KMS-11 (cell line): ENCODE results near the gene GALNT3.

Experiments used
- H2AFZ ChIP-seq: fragments of 200-600 bp; sonication (generic); 2 replicates; pipeline ENCODE4 v1.6.1; 2016; ENCODE audit warnings: antibody characterized with exemption, mixed run types, low read depth
- H3K27ac ChIP-seq: fragments of 200-600 bp; sonication (generic); 2 replicates; pipeline ENCODE4 v1.6.1; 2016; ENCODE audit warnings: mild to moderate bottlenecking, mixed run types
- H3K27me3 ChIP-seq: fragments of 200-600 bp; sonication (generic); 2 replicates; pipeline ENCODE4 v1.6.1; 2017; ENCODE audit warnings: mild to moderate bottlenecking, low read depth, mixed run types, moderate library complexity; ENCODE audit not compliant: insufficient read depth
- H3K36me3 ChIP-seq: fragments of 200-600 bp; sonication (generic); 2 replicates; pipeline ENCODE4 v1.6.1; 2017; ENCODE audit warnings: mild to moderate bottlenecking, mixed run types; ENCODE audit not compliant: insufficient read depth
- H3K4me1 ChIP-seq: fragments of 200-600 bp; sonication (generic); 2 replicates; pipeline ENCODE4 v1.6.1; 2016; ENCODE audit warnings: mild to moderate bottlenecking, low read depth, mixed run types; ENCODE audit not compliant: poor library complexity, severe bottlenecking
- H3K4me2 ChIP-seq: fragments of 200-600 bp; sonication (generic); 2 replicates; pipeline ENCODE4 v1.7.0; 2016; ENCODE audit warnings: mild to moderate bottlenecking, mixed run types
- H3K4me3 ChIP-seq: fragments of 200-600 bp; sonication (generic); IDR thresholded peaks from 2 replicates; pipeline ENCODE4 v1.6.1; 2017; ENCODE audit warnings: low read depth, low read length, mixed read lengths; ENCODE audit not compliant: insufficient read depth
- H3K79me2 ChIP-seq: fragments of 200-600 bp; sonication (generic); 2 replicates; pipeline ENCODE4 v1.6.1; 2016; ENCODE audit warnings: low read depth, mixed run types; ENCODE audit not compliant: insufficient read depth
- H3K9ac ChIP-seq: fragments of 200-600 bp; sonication (generic); 2 replicates; pipeline ENCODE4 v1.6.1; 2016; ENCODE audit warnings: mild to moderate bottlenecking, mixed run types
- H4K20me1 ChIP-seq: fragments of 200-600 bp; sonication (generic); 2 replicates; pipeline ENCODE4 v1.6.1; 2016; ENCODE audit warnings: mild to moderate bottlenecking, mixed run types; ENCODE audit not compliant: insufficient read depth
- CTCF ChIP-seq: fragments of 200-600 bp; sonication (generic); conservative IDR thresholded peaks from 2 replicates; pipeline ENCODE4 v1.6.1; 2017; ENCODE audit warnings: low read depth, mild to moderate bottlenecking, antibody characterized with exemption, low read length, moderate library complexity, mixed read lengths

The GALNT3 gene

GRCh38 chr2:165804719-165805118 is 10.7 kb upstream of the GALNT3 start:
- H3K36me3 ChIP-seq: no peaks in the 10 kb centered on the region
- no peak overlapping the region for H3K4me2 ChIP-seq

DNA sequence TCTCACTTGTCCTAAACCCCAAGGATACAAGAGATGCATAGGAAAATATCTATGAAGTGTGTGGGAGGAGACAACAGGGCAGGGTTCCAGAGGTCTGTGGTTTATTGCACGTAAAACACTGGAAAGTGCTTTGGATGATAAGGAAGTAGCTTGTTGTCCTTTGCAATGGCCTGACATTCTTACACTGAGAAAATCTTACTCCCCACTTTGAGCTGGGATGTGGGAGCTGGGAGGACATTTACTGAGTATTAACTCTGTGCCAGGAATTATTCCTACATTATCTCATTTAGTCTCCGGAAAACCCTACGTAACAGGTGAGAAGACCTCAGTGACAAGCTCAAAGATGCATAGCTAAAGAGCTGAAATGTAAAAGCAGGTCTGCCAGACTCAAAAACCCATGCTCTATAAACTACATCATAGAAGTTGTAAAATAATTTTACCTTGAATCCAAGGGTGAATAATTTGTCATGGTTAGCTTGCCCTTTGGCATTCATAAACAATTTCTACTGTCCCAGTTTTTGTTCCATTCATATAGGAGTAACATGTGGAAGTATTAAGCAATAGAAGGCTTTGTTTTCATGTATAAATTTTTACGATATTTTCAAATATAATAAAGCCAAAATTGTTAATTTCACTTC is 9.2 kb upstream of the GALNT3 start:
- H3K4me3 ChIP-seq: no peak overlapping the region
- no peaks in the 10 kb centered on the region for H3K79me2 ChIP-seq
- H3K4me2 ChIP-seq: no peak overlapping the region
- no peak overlapping the region for H3K9ac ChIP-seq
- no peak overlapping the region for H2AFZ ChIP-seq
- no peaks in the 10 kb centered on the region for H4K20me1 ChIP-seq
- H3K27me3 ChIP-seq: no peaks in the 10 kb centered on the region
- TF ChIP-seq CTCF: no peak
- no peaks in the 10 kb centered on the region for H3K36me3 ChIP-seq
- H3K4me1 ChIP-seq: no peaks in the 10 kb centered on the region
- no peak overlapping the region for H3K27ac ChIP-seq

More at GRCh38 chr2:165804719-165805118, 10.7 kb upstream of the GALNT3 start:
- H3K4me1 ChIP-seq: no peaks in the 10 kb centered on the region
- no peak overlapping the region for H3K27ac ChIP-seq
- H3K9ac ChIP-seq: no peak overlapping the region
- H4K20me1 ChIP-seq: no peaks in the 10 kb centered on the region
- H2AFZ ChIP-seq: no peak overlapping the region
- no peak for TF ChIP-seq CTCF
- H3K79me2 ChIP-seq: no peaks in the 10 kb centered on the region
- no peak overlapping the region for H3K4me3 ChIP-seq
- no peaks in the 10 kb centered on the region for H3K27me3 ChIP-seq

GRCh38 chr2:165801176-165801575 is 7.1 kb upstream of the GALNT3 start:
- Histone ChIP-seq H3K27ac (no peak overlapping the region), H3K9ac (no peak overlapping the region), H3K4me2 (no peak overlapping the region), H2AFZ (no peak overlapping the region), H3K4me1 (no peaks in the 10 kb centered on the region), H3K79me2 (no peaks in the 10 kb centered on the region), H3K36me3 (no peaks in the 10 kb centered on the region), H4K20me1 (no peaks in the 10 kb centered on the region), H3K27me3 (no peaks in the 10 kb centered on the region), H3K4me3 (no peak overlapping the region)
- TF ChIP-seq CTCF: no peak

- Histone ChIP-seq H3K9ac (no peak overlapping the region), H3K4me2 (no peak overlapping the region), H3K4me1 (peaks cover 8% of the 10 kb centered on the region), H3K27ac (no peak overlapping the region), H4K20me1 (no peaks in the 10 kb centered on the region), H3K27me3 (no peaks in the 10 kb centered on the region), H2AFZ (no peak overlapping the region), H3K79me2 (no peaks in the 10 kb centered on the region), H3K36me3 (no peaks in the 10 kb centered on the region), H3K4me3 (no peak overlapping the region)
- no peak for TF ChIP-seq CTCF
Measured at GRCh38 chr2:165796819-165797530, 2.9 kb upstream of the GALNT3 start.
